ENCODE data around the gene SCN3B.

The SCN3B gene

DNA sequence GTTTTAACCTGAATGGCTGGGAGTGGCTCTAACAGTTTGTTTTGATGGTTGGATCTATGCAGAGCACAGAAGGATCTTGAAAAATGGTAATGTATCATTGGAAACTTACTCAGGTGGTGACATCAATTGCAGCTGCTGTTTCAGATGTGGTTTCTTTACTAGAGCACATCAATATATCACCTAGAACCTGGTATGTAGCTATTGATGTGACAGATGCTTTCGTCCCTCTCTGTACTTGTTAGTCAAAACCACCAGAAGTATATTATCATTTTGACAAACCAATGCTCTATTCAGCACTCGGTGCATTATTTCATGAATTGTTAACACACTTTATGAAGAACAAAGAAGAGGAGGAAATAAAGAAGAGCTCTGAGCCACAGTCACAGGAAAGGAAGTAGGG is 26.6 kb upstream of the SCN3B start:
- TF ChIP-seq CTCF (IDR thresholded peaks at IDR 0.05; ENCODE audit: low read depth, low read length, missing control alignments): no peak

DNA sequence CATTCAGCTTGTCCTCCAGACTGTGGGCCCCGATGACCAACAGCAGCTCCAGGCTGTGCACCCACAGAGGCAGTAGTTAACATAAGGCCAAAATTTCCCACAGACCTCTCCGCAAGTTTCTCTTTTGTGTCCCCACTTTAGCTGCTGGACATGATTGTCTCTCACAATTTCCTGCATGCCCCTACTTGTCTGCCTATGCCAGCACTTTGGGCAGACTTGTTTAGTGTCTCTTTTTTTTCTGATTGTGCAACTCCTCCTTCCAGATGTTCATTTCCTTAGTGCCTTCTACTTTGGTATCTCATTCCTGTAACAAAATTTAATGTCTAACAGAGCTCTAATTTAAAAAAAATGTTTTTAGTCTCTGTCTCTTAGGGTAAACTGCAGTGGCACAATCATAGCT is 23.8 kb upstream of the SCN3B start:
- no peak overlapping the region for H3K4me3 ChIP-seq (replicated peaks; ENCODE audit: low read depth, low read length)
- no peak for DNase-seq (ENCODE audit: extremely low read depth, low read depth)
- TF ChIP-seq CTCF (IDR thresholded peaks at IDR 0.05; ENCODE audit: low read depth, low read length, missing control alignments): no peak

More for the DNA sequence above, 26.6 kb upstream of the SCN3B start:
- no peak for DNase-seq (ENCODE audit: extremely low read depth, low read depth)
- H3K4me3 ChIP-seq (replicated peaks; ENCODE audit: low read depth, low read length): no peak overlapping the region

GRCh38 chr11:123677510-123677909 is 23.1 kb upstream of the SCN3B start:
- TF ChIP-seq CTCF (IDR thresholded peaks at IDR 0.05; ENCODE audit: low read depth, low read length, missing control alignments): no peak
- no peak overlapping the region for H3K4me3 ChIP-seq (replicated peaks; ENCODE audit: low read depth, low read length)
- no peak for DNase-seq (ENCODE audit: extremely low read depth, low read depth)

GRCh38 chr11:123674297-123674696 is 19.9 kb upstream of the SCN3B start:
- no peak for TF ChIP-seq CTCF (IDR thresholded peaks at IDR 0.05; ENCODE audit: low read depth, low read length, missing control alignments)
- H3K4me3 ChIP-seq (replicated peaks; ENCODE audit: low read depth, low read length): no peak overlapping the region
- DNase-seq (ENCODE audit: extremely low read depth, low read depth): no peak

DNA sequence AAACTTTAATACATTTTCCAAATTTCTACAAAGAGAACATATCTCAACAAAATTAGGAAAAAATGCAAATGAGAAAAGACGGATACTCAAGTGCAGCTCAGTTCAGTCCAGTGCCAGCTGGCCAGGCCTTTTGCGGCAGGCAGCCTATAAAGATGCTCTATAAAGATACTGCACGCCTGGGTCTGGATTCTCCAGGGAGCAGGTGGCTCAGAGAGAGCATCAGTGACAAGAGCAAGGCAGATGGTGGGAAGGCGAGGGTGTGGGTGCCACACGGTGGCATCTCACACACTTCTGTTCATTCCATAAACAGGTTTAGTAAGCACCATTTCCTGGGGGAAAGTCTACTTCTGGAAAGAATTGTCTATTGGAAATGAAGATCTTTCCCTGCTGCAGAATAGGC is 18.1 kb upstream of the SCN3B start:
- TF ChIP-seq CTCF (IDR thresholded peaks at IDR 0.05; ENCODE audit: low read depth, low read length, missing control alignments): no peak
- H3K4me3 ChIP-seq (replicated peaks; ENCODE audit: low read depth, low read length): no peak overlapping the region
- no peak for DNase-seq (ENCODE audit: extremely low read depth, low read depth)

GRCh38 chr11:123671534-123671933 is 17.1 kb upstream of the SCN3B start:
- DNase-seq (ENCODE audit: extremely low read depth, low read depth): no peak
- no peak for TF ChIP-seq CTCF (IDR thresholded peaks at IDR 0.05; ENCODE audit: low read depth, low read length, missing control alignments)
- no peak overlapping the region for H3K4me3 ChIP-seq (replicated peaks; ENCODE audit: low read depth, low read length)

DNA sequence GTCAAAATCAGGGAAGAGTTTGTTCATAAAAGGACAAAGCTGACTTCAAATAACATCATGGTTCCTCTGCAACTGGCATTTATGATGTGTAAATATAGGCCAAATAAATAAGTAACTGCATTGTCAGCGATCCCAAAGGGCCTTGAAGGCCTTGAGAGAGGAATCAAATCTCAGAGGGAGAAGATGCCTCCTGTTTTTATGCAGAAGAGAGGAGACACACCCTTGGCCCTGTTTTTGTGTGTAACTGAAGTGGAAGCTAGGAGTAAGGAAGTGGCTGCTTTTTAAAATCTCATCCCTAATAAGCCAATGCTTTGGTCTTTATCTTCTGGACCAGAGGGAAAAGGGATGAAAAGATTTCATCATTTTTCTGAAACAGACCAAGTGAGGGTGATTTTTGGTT is 15.7 kb upstream of the SCN3B start:
- H3K4me3 ChIP-seq (replicated peaks; ENCODE audit: low read depth, low read length): no peak overlapping the region
- TF ChIP-seq CTCF (IDR thresholded peaks at IDR 0.05; ENCODE audit: low read depth, low read length, missing control alignments): no peak
- no peak for DNase-seq (ENCODE audit: extremely low read depth, low read depth)

Data from HFF-Myc (cell line).